ENCODE results near the gene DENND6B. TPM values are rescaled to one million over a fixed set of nuclear protein-coding genes. Genes with fewer than 3 reads are reported as not detected.

The DENND6B gene
- total RNA-seq, 1 donor from 2014 or later: 2.2 TPM

DNA sequence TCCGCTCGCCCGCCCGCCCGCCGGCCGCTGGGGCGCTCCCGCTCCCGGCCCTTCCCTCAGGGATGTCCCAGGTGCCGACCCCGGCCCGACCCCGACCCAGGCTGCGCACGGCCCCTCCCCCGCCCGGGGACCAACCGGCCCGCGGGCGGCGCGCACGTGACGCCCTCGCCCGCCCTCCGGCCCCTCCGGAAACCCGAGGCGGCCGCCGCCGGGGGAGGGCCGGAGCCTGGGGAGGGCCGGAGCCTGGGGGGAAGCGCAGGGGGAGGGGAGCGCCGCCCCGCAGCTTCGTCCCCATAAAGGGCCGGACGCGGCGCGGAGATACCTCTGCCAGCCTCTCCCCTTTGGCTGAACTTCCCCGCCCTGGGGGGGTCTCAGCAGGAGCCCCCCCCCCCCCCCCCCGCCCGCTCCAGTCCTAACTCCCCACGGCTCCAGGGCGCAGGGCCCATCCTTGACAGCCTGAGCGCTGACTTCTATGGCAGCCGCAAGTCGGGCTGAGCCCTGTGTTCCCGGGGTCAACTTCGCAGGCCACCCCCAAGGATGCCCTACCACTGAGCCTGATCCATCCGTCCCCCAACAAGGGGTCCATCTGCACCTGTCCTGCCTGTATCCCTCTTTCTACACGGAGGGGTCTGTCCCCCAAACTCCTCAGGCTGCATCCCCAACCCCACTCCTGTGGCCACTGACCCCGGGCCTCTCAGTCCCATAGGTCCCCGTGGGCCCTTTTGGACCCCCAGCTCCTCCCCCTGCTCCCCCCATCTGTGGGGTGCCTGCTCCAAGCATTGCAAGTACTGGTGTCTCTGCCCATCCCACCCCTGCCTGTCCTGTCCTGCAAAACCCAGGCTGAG is 65.0 kb downstream of the DENND6B start, which contains the start of gene MAPK12:
MAPK12 (minus strand) TSS at position 69 of the 845 bp plus-strand sequence. CDS start 174 bp downstream, outside the sequence.
- peak within 1 kb of the TSS; percentile 69 for H3K4me3 Mint-ChIP-seq
- intact Hi-C loops (cut with micrococcal nuclease): no loop called here

DNA sequence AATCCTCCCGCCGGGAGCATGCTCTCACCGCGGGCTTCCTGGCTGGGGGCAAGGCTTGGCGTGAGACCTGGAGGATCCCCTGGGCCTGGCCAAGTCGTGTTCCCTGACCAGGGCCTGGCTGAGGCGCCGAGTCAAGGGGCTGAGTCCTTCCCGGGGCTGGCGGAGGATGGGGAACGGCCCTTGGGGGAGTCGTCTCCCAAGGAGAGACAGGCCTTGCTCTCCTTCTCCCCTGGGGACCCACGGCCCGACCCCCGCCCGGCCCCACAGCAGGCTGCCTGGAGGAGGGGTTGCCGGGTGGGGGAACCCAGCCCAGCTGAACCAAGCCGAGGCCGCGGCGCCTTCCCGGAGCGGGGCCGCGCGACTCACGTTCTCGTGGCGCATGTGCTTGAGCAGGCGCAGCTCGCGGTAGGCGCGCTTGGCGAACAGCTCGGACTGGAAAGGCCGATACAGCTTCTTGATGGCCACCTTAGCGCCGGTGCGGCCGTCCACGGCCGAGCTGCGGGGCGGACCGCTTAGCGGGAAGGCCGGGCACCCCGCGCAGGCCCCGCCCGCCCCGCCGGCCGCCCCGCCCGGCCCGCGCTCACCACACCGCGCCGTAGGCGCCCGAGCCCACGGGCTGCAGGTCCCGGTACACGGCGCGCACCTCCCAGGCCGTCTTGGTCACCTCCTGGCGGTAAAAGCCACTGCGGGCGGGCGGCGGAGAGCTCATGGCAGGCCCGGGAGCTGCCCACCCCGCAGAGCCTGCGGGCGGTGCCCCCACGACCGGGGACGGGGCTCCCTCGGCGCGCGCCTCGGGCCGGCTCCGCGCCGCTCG is 65.8 kb downstream of the DENND6B start:
- intact Hi-C loops (cut with micrococcal nuclease): no loop called here
- no peak for DNase-seq (ENCODE audit: low spot score)
- Mint-ChIP-seq H3K4me3 (peak overlapping the region; percentile 39), H3K36me3 (ENCODE audit: low read depth) (peaks cover 4% of the 10 kb centered on the region), H3K9me3 (no peaks in the 10 kb centered on the region), H3K27me3 (ENCODE audit: insufficient read depth) (peaks cover 10% of the 10 kb centered on the region), H3K27ac (no peak overlapping the region), H3K4me1 (ENCODE audit: low read depth) (no peaks in the 10 kb centered on the region)

More for the DNA sequence above, 65.0 kb downstream of the DENND6B start, which contains the start of gene MAPK12:
- Mint-ChIP-seq H3K36me3 (ENCODE audit: low read depth) (peaks cover 4% of the 10 kb centered on the region), H3K9me3 (no peaks in the 10 kb centered on the region), H3K27me3 (ENCODE audit: insufficient read depth) (peaks cover 10% of the 10 kb centered on the region), H3K4me1 (ENCODE audit: low read depth) (no peaks in the 10 kb centered on the region), H3K27ac (no peak within 1 kb of the TSS)
- DNase-seq (ENCODE audit: low spot score): no peak

DNA sequence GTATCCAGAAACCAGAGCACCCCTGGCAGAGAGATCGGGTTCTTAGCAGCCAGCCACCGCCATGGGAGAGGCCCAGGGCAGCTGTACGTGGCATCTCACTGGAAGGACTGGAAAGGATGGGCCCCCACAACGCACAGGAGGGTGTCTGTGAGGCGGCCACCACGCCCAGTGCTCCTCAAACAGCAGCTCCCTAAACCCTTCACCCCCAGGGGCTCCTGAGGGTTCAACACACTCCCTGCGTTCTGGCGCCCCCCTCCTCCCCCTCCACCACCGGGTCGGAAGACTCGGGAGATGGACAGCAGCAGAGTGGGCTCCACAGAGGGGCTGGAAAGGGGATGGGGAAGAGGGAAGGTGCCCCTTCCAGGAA is 66.4 kb downstream of the DENND6B start:
- Mint-ChIP-seq H3K4me3 (peak overlapping the region; percentile 39), H3K4me1 (ENCODE audit: low read depth) (no peaks in the 10 kb centered on the region)
- intact Hi-C loops (cut with micrococcal nuclease): no loop called here

DNA sequence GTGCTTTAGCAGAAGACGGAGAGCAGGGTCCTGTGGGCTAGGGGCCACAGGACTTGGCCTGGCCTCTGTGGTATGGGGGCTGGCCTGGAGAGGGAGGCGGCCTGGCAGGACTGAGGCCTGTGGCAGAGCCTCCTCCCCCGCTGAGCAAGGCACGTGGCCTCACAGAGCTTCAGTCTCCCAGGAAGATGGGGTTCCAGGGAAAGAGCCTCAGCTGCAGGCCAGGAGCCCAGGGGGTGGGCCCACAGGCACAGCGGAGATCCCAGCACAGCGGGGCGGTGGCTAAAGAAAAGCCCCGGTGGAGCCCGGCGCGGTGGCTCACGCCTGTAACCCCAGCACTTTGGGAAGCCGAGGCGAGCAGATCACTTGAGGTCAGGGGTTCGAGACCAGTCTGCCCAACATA is 67.5 kb downstream of the DENND6B start:
- Mint-ChIP-seq H3K27me3 (ENCODE audit: insufficient read depth) (peaks cover 10% of the 10 kb centered on the region), H3K4me1 (ENCODE audit: low read depth) (no peaks in the 10 kb centered on the region), H3K4me3 (peak overlapping the region; percentile 47), H3K9me3 (no peaks in the 10 kb centered on the region), H3K27ac (no peak overlapping the region), H3K36me3 (ENCODE audit: low read depth) (no peaks in the 10 kb centered on the region)
- DNase-seq (ENCODE audit: low spot score): no peak
- intact Hi-C loops (cut with micrococcal nuclease): no loop called here

More for the DNA sequence above, 66.4 kb downstream of the DENND6B start:
- H3K9me3 Mint-ChIP-seq: no peaks in the 10 kb centered on the region
- no peak for DNase-seq (ENCODE audit: low spot score)
- H3K27ac Mint-ChIP-seq: no peak overlapping the region
- peaks cover 10% of the 10 kb centered on the region for H3K27me3 Mint-ChIP-seq (ENCODE audit: insufficient read depth)
- H3K36me3 Mint-ChIP-seq (ENCODE audit: low read depth): peaks cover 4% of the 10 kb centered on the region

Other genes with a start within 250 kb of the DENND6B start
- not detected in 2 replicates for gene MLC1, start 241.6 kb downstream of the DENND6B start, total RNA-seq
- gene MOV10L1, start 237.0 kb downstream of the DENND6B start, total RNA-seq: not detected in 2 replicates
- gene PANX2, start 156.3 kb downstream of the DENND6B start, total RNA-seq: 0.36 and 0.64 TPM in 2 replicates
- gene TRABD, start 141.1 kb downstream of the DENND6B start, total RNA-seq: 94.1 and 96.8 TPM in 2 replicates
- 23.7 and 25.9 TPM in 2 replicates for gene SELENOO, start 126.0 kb downstream of the DENND6B start, total RNA-seq
- gene TUBGCP6, start 82.0 kb downstream of the DENND6B start, total RNA-seq: 52.1 and 54.6 TPM in 2 replicates
- gene HDAC10, start 75.7 kb downstream of the DENND6B start, total RNA-seq: 67.4 and 68.1 TPM in 2 replicates
- gene MAPK12, start 65.3 kb downstream of the DENND6B start, total RNA-seq: 15.1 and 19.0 TPM in 2 replicates
- 24.6 and 28.9 TPM in 2 replicates for gene MAPK11, start 56.6 kb downstream of the DENND6B start, total RNA-seq
- gene PLXNB2, start 19.4 kb downstream of the DENND6B start, total RNA-seq: 8.9 and 10.2 TPM in 2 replicates
- 46.0 and 48.5 TPM in 2 replicates for gene PPP6R2, start 16.3 kb upstream of the DENND6B start, total RNA-seq
- gene SBF1, start 148.0 kb upstream of the DENND6B start, total RNA-seq: 113 and 116 TPM in 2 replicates
- gene ADM2, start 154.5 kb upstream of the DENND6B start, total RNA-seq: 4.2 and 4.9 TPM in 2 replicates
- gene MIOX, start 159.8 kb upstream of the DENND6B start, total RNA-seq: 0.29 TPM in 1 of 2 replicates, not detected in the other
- gene LMF2, start 180.7 kb upstream of the DENND6B start, total RNA-seq: 79.5 and 81.2 TPM in 2 replicates
- 133 and 134 TPM in 2 replicates for gene NCAPH2, start 181.2 kb upstream of the DENND6B start, total RNA-seq
- 8.7 and 14.8 TPM in 2 replicates for gene SCO2, start 198.6 kb upstream of the DENND6B start, total RNA-seq
- 57.2 and 59.9 TPM in 2 replicates for gene TYMP, start 203.0 kb upstream of the DENND6B start, total RNA-seq
- 5.5 TPM in 2 replicates for gene KLHDC7B, start 218.9 kb upstream of the DENND6B start, total RNA-seq
- 0.83 TPM in 1 of 2 replicates, not detected in the other for gene SYCE3, start 235.9 kb upstream of the DENND6B start, total RNA-seq